Measurements from ENCODE around the gene TP53TG3.
"Not testable (repeated sequence)": the region's sequence is repeated elsewhere in the genome, so short reads cannot be mapped to it uniquely, and the experiment has no call there.

Gene TP53TG3

DNA sequence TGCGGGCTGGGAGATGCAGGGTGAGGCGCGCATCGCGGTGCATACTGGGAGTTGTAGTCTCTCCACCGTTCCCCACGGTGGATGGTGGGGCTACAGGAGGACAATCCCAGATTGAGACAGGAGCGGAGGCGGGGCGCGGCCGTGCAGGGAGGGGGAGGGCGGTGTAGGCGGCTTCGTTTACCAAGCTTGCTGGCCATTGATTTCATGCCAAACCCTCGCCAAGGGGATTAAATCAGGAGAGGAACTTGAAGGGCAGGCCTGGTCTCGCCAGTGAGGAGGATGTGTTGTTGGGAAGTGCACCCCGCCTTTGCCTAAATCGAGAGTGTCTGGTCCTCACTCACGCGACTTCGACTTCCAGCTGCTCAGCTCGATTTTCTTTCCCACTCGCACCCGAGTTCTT lies at the start of gene TP53TG3:
TP53TG3 (minus strand) TSS at position 101 of the 400 bp plus-strand sequence; CDS start at position 33, 68 bp downstream.
- DNase-seq, result not testable (repeated sequence)

GRCh38 chr16:32650876-32651275 lies 25.1 kb downstream of the TP53TG3 start:
- not testable (repeated sequence) for DNase-seq

DNA sequence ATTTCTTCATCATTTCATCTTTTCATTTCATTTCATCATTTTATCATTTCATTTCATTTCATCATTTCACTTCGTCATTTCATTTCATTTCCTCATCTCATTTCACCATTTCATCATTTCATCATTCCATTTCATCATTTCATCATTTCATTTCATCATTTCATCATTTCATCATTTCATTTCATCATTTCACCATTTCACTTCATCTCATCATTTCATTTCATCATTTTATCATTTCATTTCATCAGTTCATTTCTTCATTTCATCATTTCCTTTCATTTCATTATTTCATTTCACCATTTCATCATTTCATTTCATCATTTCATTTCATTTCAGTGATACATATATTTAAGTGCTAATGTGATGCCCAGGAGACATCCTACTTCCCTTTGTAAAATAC lies 28.4 kb downstream of the TP53TG3 start:
- DNase-seq, result not testable (repeated sequence)

DNA sequence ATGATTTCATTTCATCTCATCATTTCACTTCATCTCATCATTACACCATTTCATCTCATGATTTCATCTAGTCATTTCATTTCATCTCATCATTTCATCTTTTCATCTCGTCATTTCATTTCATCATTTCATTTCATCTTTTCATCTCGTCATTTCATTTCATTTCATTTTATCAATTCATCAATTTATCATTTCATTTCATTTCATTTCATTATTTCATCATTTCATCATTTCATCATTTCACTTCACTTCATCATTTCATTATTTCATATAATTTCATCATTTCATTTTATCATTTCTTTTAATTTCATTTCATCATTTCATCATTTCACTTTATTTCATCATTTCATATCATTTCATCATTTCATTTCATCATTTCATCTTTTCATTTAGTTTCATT lies 29.2 kb downstream of the TP53TG3 start:
- DNase-seq, result not testable (repeated sequence)

- DNase-seq, result not testable (repeated sequence)
Measured at GRCh38 chr16:32646177-32646576, 29.8 kb downstream of the TP53TG3 start.

DNA sequence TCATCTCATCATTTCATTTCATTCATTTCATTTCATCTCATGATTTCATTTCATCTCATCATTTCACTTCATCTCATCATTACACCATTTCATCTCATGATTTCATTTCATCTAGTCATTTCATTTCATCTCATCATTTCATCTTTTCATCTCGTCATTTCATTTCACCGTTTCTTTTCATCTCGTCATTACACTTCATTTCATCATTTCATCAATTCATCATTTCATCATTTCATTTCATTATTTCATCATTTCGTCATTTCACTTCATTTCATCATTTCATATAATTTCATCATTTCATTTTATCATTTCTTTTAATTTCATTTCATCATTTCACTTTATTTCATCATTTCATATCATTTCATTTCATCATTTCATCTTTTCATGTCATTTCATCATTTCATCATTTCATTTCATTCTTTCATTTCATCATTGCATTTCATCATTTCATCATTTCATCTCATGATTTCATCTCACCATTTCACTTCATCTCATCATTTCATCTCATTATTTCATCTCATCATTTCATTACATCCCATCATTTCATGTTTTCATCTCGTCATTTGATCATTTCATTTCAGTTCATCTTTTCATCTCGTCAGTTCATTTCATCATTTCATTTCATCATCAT lies 30.6 kb downstream of the TP53TG3 start:
- DNase-seq, result not testable (repeated sequence)

DNA sequence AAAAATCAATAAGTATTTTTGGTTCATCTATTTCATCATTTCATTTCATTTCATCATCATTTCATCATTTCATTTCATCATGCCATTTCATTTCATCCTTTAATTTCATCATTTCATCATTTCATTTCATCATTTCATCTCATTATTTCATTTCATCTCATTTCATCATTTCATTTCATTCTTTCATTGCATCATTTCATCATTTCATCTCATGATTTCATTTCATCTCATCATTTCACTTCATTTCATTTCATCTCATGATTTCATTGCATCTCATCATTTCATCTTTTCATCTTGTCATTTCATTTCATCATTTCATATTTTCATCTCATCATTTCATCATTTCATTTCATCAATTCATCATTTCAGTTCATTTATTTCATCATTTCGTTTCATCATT lies 31.2 kb downstream of the TP53TG3 start:
- DNase-seq, result not testable (repeated sequence)

DNA sequence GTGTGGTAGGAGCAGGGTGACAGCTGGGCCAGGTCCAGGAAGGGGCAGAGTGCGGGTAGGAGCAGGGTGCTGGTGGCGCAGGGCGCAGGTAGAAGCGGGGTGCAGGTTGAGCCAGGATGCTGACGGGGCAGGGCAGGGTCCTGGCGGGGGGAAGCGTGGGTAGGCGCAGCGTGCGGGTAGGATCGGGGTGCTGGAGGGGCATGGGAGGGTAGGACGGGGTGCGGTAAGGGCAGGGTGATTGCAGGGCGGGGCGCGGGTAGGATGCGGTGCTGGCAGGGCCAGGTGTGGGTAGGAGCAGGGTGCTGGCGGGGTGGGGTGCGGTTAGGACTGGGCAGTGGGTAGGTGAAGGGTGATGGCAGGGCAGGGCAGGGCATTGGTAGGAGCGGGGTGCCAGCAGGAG lies 38.4 kb downstream of the TP53TG3 start:
- not testable (repeated sequence) for DNase-seq

GRCh38 chr16:32632096-32632495 lies 43.9 kb downstream of the TP53TG3 start:
- not testable (repeated sequence) for DNase-seq
